Stimulated activated CD4-positive, alpha-beta T cell treated with anti-CD3 and anti-CD28 coated beads, TNF-alpha, amount 100 ng/mL, for 4 hours (primary cell): ENCODE measurements around the gene INPPL1.
"Not testable (repeated sequence)": the region's sequence is repeated elsewhere in the genome, so short reads cannot be mapped to it uniquely, and the experiment has no call there.

Source experiments
- DNase-seq, 3 experiments: peaks; one replicate each; pipeline ENCODE4 v3.0.0-alpha.2; 2020; ENCODE audit warnings: low read depth in 3 of 3

INPPL1 gene

GRCh38 chr11:72243173-72244059 is 18.8 kb downstream of the INPPL1 start:
- DNase-seq = no peak

GRCh38 chr11:72244060-72244360 is 19.4 kb downstream of the INPPL1 start, which contains the start of gene PHOX2A:
PHOX2A (minus strand) TSS chr11:72244176; CDS start chr11:72244004, 172 bp downstream.
- no peak for DNase-seq

- DNase-seq = no peak
These were observed 20.0 kb downstream of the INPPL1 start for GRCh38 chr11:72244361-72245262.

GRCh38 chr11:72245263-72245816 is 20.8 kb downstream of the INPPL1 start:
- no peak for DNase-seq

- DNase-seq = no peak
These were observed 23.0 kb downstream of the INPPL1 start for GRCh38 chr11:72247584-72247983.

- no peak for DNase-seq
These were observed 25.4 kb downstream of the INPPL1 start for GRCh38 chr11:72249961-72250360.

- DNase-seq = no peak
These were observed 26.3 kb downstream of the INPPL1 start for GRCh38 chr11:72250661-72251464.

- DNase-seq = no peak
These were observed 27.0 kb downstream of the INPPL1 start for GRCh38 chr11:72251614-72252013.

GRCh38 chr11:72253392-72253791 is 28.8 kb downstream of the INPPL1 start:
- no peak for DNase-seq

- DNase-seq = no peak
These were observed 29.9 kb downstream of the INPPL1 start for GRCh38 chr11:72254299-72254993.

- no peak for DNase-seq
These were observed 33.0 kb downstream of the INPPL1 start for GRCh38 chr11:72257570-72257969.

- no peak for DNase-seq
These were observed 34.9 kb downstream of the INPPL1 start for GRCh38 chr11:72259490-72259889.

GRCh38 chr11:72260574-72260973 is 36.0 kb downstream of the INPPL1 start:
- no peak for DNase-seq

GRCh38 chr11:72263361-72263760 is 38.8 kb downstream of the INPPL1 start:
- no peak for DNase-seq

- DNase-seq = no peak
These were observed 41.4 kb downstream of the INPPL1 start for GRCh38 chr11:72265951-72266350.

GRCh38 chr11:72266960-72267359 is 42.4 kb downstream of the INPPL1 start:
- DNase-seq = not testable (repeated sequence)

- no peak for DNase-seq
These were observed 43.5 kb downstream of the INPPL1 start for GRCh38 chr11:72267956-72268617.

- no peak for DNase-seq
These were observed 47.4 kb downstream of the INPPL1 start for GRCh38 chr11:72271980-72272379.

GRCh38 chr11:72274435-72274834 is 49.9 kb downstream of the INPPL1 start:
- no peak for DNase-seq

- DNase-seq = no peak
These were observed 54.3 kb downstream of the INPPL1 start for GRCh38 chr11:72278905-72279304.
